H9 (cell line): ENCODE measurements around the gene KLRK1. TPM values are rescaled to one million over a fixed set of nuclear protein-coding genes. Genes with fewer than 3 reads are reported as not detected.
"Not testable (repeated sequence)": the region's sequence is repeated elsewhere in the genome, so short reads cannot be mapped to it uniquely, and the experiment has no call there.

Source experiments
- DNase-seq: peaks from one replicate; pipeline ENCODE4 v3.0.0-alpha.2; 2017
- H2AFZ ChIP-seq: one replicate; pipeline ENCODE4 v1.6.1; 2013; ENCODE audit warnings: mild to moderate bottlenecking, low read length, control low read depth, moderate library complexity
- H2AK5ac ChIP-seq: 2 replicates; pipeline ENCODE4 v1.6.1; 2013; ENCODE audit warnings: low read length, control low read depth, mixed read lengths; ENCODE audit not compliant: insufficient read length
- H2BK120ac ChIP-seq: one replicate; pipeline ENCODE4 v1.6.1; 2013; ENCODE audit warnings: low read depth, mild to moderate bottlenecking, low read length, control low read depth, inconsistent platforms; ENCODE audit not compliant: poor library complexity, severe bottlenecking
- H2BK12ac ChIP-seq: 2 replicates; pipeline ENCODE4 v1.6.1; 2013; ENCODE audit warnings: low read length, control low read depth, mixed read lengths, low read depth; ENCODE audit not compliant: insufficient read length
- H2BK15ac ChIP-seq: 2 replicates; pipeline ENCODE4 v1.6.1; 2013; ENCODE audit warnings: low read depth, low read length, control low read depth
- H2BK20ac ChIP-seq: one replicate; pipeline ENCODE4 v1.6.1; 2013; ENCODE audit warnings: low read depth, mild to moderate bottlenecking, low read length, control low read depth, inconsistent platforms; ENCODE audit not compliant: poor library complexity, severe bottlenecking
- H2BK5ac ChIP-seq: 2 replicates; pipeline ENCODE4 v1.6.1; 2013; ENCODE audit warnings: low read length, control low read depth, mixed read lengths; ENCODE audit not compliant: insufficient read length
- H3K14ac ChIP-seq: 2 replicates; pipeline ENCODE4 v1.6.1; 2013; ENCODE audit warnings: low read length, control low read depth; ENCODE audit not compliant: insufficient read depth
- H3K18ac ChIP-seq: 2 replicates; pipeline ENCODE4 v1.6.1; 2013; ENCODE audit warnings: low read depth, mild to moderate bottlenecking, mixed read lengths, low read length, control low read depth; ENCODE audit not compliant: insufficient read length
- H3K23ac ChIP-seq: 2 replicates; pipeline ENCODE4 v1.6.1; 2013; ENCODE audit warnings: low read length, control low read depth, mixed read lengths, low read depth; ENCODE audit not compliant: insufficient read length
- H3K23me2 ChIP-seq: 2 replicates; pipeline ENCODE4 v1.6.1; 2013; ENCODE audit warnings: low read depth, mild to moderate bottlenecking, mixed read lengths, low read length, control low read depth; ENCODE audit not compliant: insufficient read length, poor library complexity, severe bottlenecking
- H3K27ac ChIP-seq: 2 replicates; pipeline ENCODE4 v1.5.1; 2013; ENCODE audit warnings: low read length, control low read depth, mixed read lengths, low read depth; ENCODE audit not compliant: insufficient read length
- H3K27me3 ChIP-seq: 2 replicates; pipeline ENCODE4 v1.6.1; 2013; ENCODE audit warnings: low read length, control low read depth, inconsistent platforms; ENCODE audit not compliant: insufficient read depth
- H3K4ac ChIP-seq: 2 replicates; pipeline ENCODE4 v1.6.1; 2013; ENCODE audit warnings: low read depth, mild to moderate bottlenecking, control low read depth, inconsistent platforms, low read length, moderate library complexity
- H3K4me1 ChIP-seq: 2 replicates; pipeline ENCODE4 v1.6.1; 2013; ENCODE audit warnings: low read length, control low read depth, inconsistent platforms; ENCODE audit not compliant: insufficient read depth
- H3K4me2 ChIP-seq: 2 replicates; pipeline ENCODE4 v1.6.1; 2013; ENCODE audit warnings: low read length, control low read depth, mixed read lengths; ENCODE audit not compliant: insufficient read length, insufficient read depth
- H3K56ac ChIP-seq: 2 replicates; pipeline ENCODE4 v1.6.1; 2013; ENCODE audit warnings: low read depth, mild to moderate bottlenecking, mixed read lengths, low read length, control low read depth; ENCODE audit not compliant: insufficient read length
- H3K79me1 ChIP-seq: 2 replicates; pipeline ENCODE4 v1.6.1; 2013; ENCODE audit warnings: low read depth, mild to moderate bottlenecking, moderate library complexity, low read length, control low read depth, inconsistent platforms; ENCODE audit not compliant: insufficient read depth, poor library complexity, severe bottlenecking
- H3K79me2 ChIP-seq: 2 replicates; pipeline ENCODE4 v1.6.1; 2013; ENCODE audit warnings: low read length, control low read depth, inconsistent platforms; ENCODE audit not compliant: insufficient read depth
- H3K9ac ChIP-seq: 2 replicates; pipeline ENCODE4 v1.6.1; 2013; ENCODE audit warnings: low read length, control low read depth, mixed read lengths; ENCODE audit not compliant: insufficient read length; ENCODE audit errors: extremely low read depth
- H3K9me3 ChIP-seq: one replicate; pipeline ENCODE4 v1.6.1; 2013; ENCODE audit warnings: low read depth, low read length, inconsistent platforms; ENCODE audit not compliant: control insufficient read depth
- H3T11ph ChIP-seq: one replicate; pipeline ENCODE4 v1.6.1; 2013; ENCODE audit warnings: mild to moderate bottlenecking, low read length, control low read depth, inconsistent platforms
- H4K20me1 ChIP-seq: one replicate; pipeline ENCODE4 v1.6.1; 2013; ENCODE audit not compliant: control insufficient read depth, insufficient read length, insufficient read depth
- H4K5ac ChIP-seq: 2 replicates; pipeline ENCODE4 v1.6.1; 2013; ENCODE audit warnings: low read depth, mild to moderate bottlenecking, mixed read lengths, low read length, control low read depth; ENCODE audit not compliant: insufficient read length
- H4K8ac ChIP-seq: replicated peaks from 2 replicates; pipeline ENCODE4 v1.6.1; 2013; ENCODE audit warnings: low read length, control low read depth, mixed read lengths, low read depth; ENCODE audit not compliant: insufficient read length
- H4K91ac ChIP-seq: 2 replicates; pipeline ENCODE4 v1.6.1; 2013; ENCODE audit warnings: low read depth, mild to moderate bottlenecking, moderate library complexity, mixed read lengths, low read length, control low read depth; ENCODE audit not compliant: insufficient read length
- H3K27ac Mint-ChIP-seq, 3 experiments: 2 replicates in 2 of 3; 3 replicates in 1 of 3; pipeline ENCODE4 v1.8.0; 2020 to 2021; ENCODE audit warnings: mixed read lengths in 3 of 3, mild to moderate bottlenecking in 1 of 3, moderate library complexity in 1 of 3
- H3K27me3 Mint-ChIP-seq: 2 replicates; pipeline ENCODE4 v1.8.0; 2021; ENCODE audit warnings: low read depth, mild to moderate bottlenecking, moderate library complexity, mixed read lengths
- H3K36me3 Mint-ChIP-seq, 3 experiments: 2 replicates in 2 of 3; 3 replicates in 1 of 3; pipeline ENCODE4 v1.8.0; 2020 to 2021; ENCODE audit warnings: low read depth in 3 of 3, mixed read lengths in 3 of 3; ENCODE audit not compliant: insufficient read depth in 1 of 3
- H3K4me1 Mint-ChIP-seq, 2 experiments: 2 replicates each; pipeline ENCODE4 v1.8.0; 2020; ENCODE audit warnings: mixed read lengths in 2 of 2
- H3K4me3 Mint-ChIP-seq, 2 experiments: 2 replicates in 1 of 2; 3 replicates in 1 of 2; pipeline ENCODE4 v1.8.0; 2020 to 2021; ENCODE audit warnings: mild to moderate bottlenecking in 2 of 2, mixed read lengths in 2 of 2, moderate library complexity in 1 of 2
- H3K9me3 Mint-ChIP-seq, 2 experiments: 2 replicates in 1 of 2; 3 replicates in 1 of 2; pipeline ENCODE4 v1.8.0; 2020; ENCODE audit warnings: mild to moderate bottlenecking in 2 of 2, mixed read lengths in 2 of 2, moderate library complexity in 1 of 2
- WGBS: extraction: QIAGEN DNeasy Blood & Tissue Kit; methylation state at CpG from one replicate; pipeline ENCODE4 v1.1.7; 2013; ENCODE audit warnings: missing lambda C conversion rate, low lambda C conversion rate, mixed read lengths; ENCODE audit not compliant: insufficient read length; ENCODE audit errors: extremely low coverage; 5-methylcytosine and 5-hydroxymethylcytosine counted together
- total RNA-seq: library from RNA; stranded (reverse); gene quantifications from 2 replicates; pipeline ENCODE4 v1.2.1, GENCODE V29; 2021
- TF ChIP-seq, protein P1 (sequence below): fragments of 200-600 bp; sonication (generic); conservative IDR thresholded peaks from 3 replicates; pipeline ENCODE4 v1.8.0; 2021; ENCODE audit warnings: antibody characterized with exemption, mild to moderate bottlenecking

The KLRK1 gene
- total RNA-seq, 1 experiment from 2014 or later, result not detected

GRCh38 chr12:10331642-10332239 is 58.1 kb downstream of the KLRK1 start:
- H3K9me3 Mint-ChIP-seq, result peaks cover 3 to 7% of the 10 kb centered on the region in 2 experiments; a peak in 4 of 5 replicates
- WGBS, result no CpG with 5 or more reads among the region's 2 CpGs
- no peaks in the 10 kb centered on the region; the same call in 1 of the 2 replicates for H3K27me3 Mint-ChIP-seq
- no peaks in the 10 kb centered on the region for H3K36me3 Mint-ChIP-seq
- Histone ChIP-seq H3T11ph (no peak overlapping the region), H3K23ac (no peak overlapping the region), H4K5ac (no peak overlapping the region), H3K27me3 (no peaks in the 10 kb centered on the region), H3K9ac (no peak overlapping the region), H4K91ac (no peak overlapping the region), H2BK12ac (no peak overlapping the region), H3K56ac (no peak overlapping the region), H3K79me1 (no peaks in the 10 kb centered on the region), H2AK5ac (no peak overlapping the region), H3K18ac (no peak overlapping the region), H3K9me3 (no peaks in the 10 kb centered on the region), H3K79me2 (no peaks in the 10 kb centered on the region), H2BK5ac (no peak overlapping the region), H2AFZ (no peak overlapping the region), H4K8ac (no peak overlapping the region), H2BK20ac (no peak overlapping the region), H3K27ac (no peak overlapping the region), H3K23me2 (no peaks in the 10 kb centered on the region), H4K20me1 (no peaks in the 10 kb centered on the region), H3K4ac (no peak overlapping the region), H3K4me2 (no peak overlapping the region), H2BK15ac (no peak overlapping the region), H3K14ac (no peak overlapping the region), H2BK120ac (no peak overlapping the region), H3K4me1 (no peaks in the 10 kb centered on the region)
- H3K4me1 Mint-ChIP-seq, result peaks cover 9 to 20% of the 10 kb centered on the region in 2 experiments
- H3K4me3 Mint-ChIP-seq, result no peak overlapping the region
- H3K27ac Mint-ChIP-seq, result no peak overlapping the region
- TF ChIP-seq, protein P1, sequence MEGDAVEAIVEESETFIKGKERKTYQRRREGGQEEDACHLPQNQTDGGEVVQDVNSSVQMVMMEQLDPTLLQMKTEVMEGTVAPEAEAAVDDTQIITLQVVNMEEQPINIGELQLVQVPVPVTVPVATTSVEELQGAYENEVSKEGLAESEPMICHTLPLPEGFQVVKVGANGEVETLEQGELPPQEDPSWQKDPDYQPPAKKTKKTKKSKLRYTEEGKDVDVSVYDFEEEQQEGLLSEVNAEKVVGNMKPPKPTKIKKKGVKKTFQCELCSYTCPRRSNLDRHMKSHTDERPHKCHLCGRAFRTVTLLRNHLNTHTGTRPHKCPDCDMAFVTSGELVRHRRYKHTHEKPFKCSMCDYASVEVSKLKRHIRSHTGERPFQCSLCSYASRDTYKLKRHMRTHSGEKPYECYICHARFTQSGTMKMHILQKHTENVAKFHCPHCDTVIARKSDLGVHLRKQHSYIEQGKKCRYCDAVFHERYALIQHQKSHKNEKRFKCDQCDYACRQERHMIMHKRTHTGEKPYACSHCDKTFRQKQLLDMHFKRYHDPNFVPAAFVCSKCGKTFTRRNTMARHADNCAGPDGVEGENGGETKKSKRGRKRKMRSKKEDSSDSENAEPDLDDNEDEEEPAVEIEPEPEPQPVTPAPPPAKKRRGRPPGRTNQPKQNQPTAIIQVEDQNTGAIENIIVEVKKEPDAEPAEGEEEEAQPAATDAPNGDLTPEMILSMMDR, result peak; percentile 86
- no peak for DNase-seq

GRCh38 chr12:10328691-10329090 is 61.1 kb downstream of the KLRK1 start:
- not testable (repeated sequence) for H4K20me1 ChIP-seq, H3K56ac ChIP-seq, H3K9ac ChIP-seq, H3K4ac ChIP-seq, H4K8ac ChIP-seq, H3K27me3 Mint-ChIP-seq, H3K27ac Mint-ChIP-seq, H3K79me2 ChIP-seq, H3K4me1 ChIP-seq, H2BK20ac ChIP-seq, H3K18ac ChIP-seq, H3K79me1 ChIP-seq, H4K91ac ChIP-seq, H3T11ph ChIP-seq, DNase-seq, H3K27me3 ChIP-seq, H3K9me3 Mint-ChIP-seq, H2BK5ac ChIP-seq, H3K4me2 ChIP-seq, H3K14ac ChIP-seq, H3K27ac ChIP-seq, H2AFZ ChIP-seq, H3K36me3 Mint-ChIP-seq, H4K5ac ChIP-seq, H3K23me2 ChIP-seq, H3K23ac ChIP-seq, H3K9me3 ChIP-seq, H2AK5ac ChIP-seq, H2BK12ac ChIP-seq, H2BK120ac ChIP-seq, H2BK15ac ChIP-seq, H3K4me3 Mint-ChIP-seq
- H3K4me1 Mint-ChIP-seq, result peaks cover 5 to 21% of the 10 kb centered on the region in 2 experiments; a peak in 3 of 4 replicates
- WGBS, result no CpG with 5 or more reads among the region's 2 CpGs
